Activated CD4-positive, alpha-beta T cell treated with anti-CD3 and anti-CD28 coated beads, Interleukin-2, amount 50 U/mL, for 1 hour (primary cell): ENCODE data around the gene PADI3.

Experiments used
- DNase-seq: peaks from one replicate; pipeline ENCODE4 v3.0.0-alpha.2; 2020

The PADI3 gene

GRCh38 chr1:17244821-17245740 lies 3.8 kb upstream of the PADI3 start:
- DNase-seq: no peak

GRCh38 chr1:17245816-17246325 lies 3.0 kb upstream of the PADI3 start:
- DNase-seq: no peak

GRCh38 chr1:17246971-17247370 lies 1.9 kb upstream of the PADI3 start:
- no peak for DNase-seq

- DNase-seq: no peak
Measured at GRCh38 chr1:17250601-17251000, 1.7 kb downstream of the PADI3 start.

GRCh38 chr1:17251246-17251645 lies 2.3 kb downstream of the PADI3 start:
- DNase-seq: no peak

- no peak for DNase-seq
Measured at GRCh38 chr1:17251701-17252376, 2.9 kb downstream of the PADI3 start.

GRCh38 chr1:17255336-17255735 lies 6.4 kb downstream of the PADI3 start:
- no peak for DNase-seq

GRCh38 chr1:17258116-17258757 lies 9.3 kb downstream of the PADI3 start:
- no peak for DNase-seq

GRCh38 chr1:17258758-17259130 lies 9.8 kb downstream of the PADI3 start:
- no peak for DNase-seq

GRCh38 chr1:17259233-17259873 lies 10.5 kb downstream of the PADI3 start:
- no peak for DNase-seq

GRCh38 chr1:17260264-17260663 lies 11.4 kb downstream of the PADI3 start:
- DNase-seq: no peak

GRCh38 chr1:17260738-17261137 lies 11.8 kb downstream of the PADI3 start:
- no peak for DNase-seq

- no peak for DNase-seq
Measured at GRCh38 chr1:17263936-17264335, 15.0 kb downstream of the PADI3 start.

- no peak for DNase-seq
Measured at GRCh38 chr1:17264470-17264869, 15.6 kb downstream of the PADI3 start.

GRCh38 chr1:17265162-17265561 lies 16.3 kb downstream of the PADI3 start:
- no peak for DNase-seq

GRCh38 chr1:17265950-17266349 lies 17.1 kb downstream of the PADI3 start:
- DNase-seq: no peak

GRCh38 chr1:17270891-17271765 lies 22.2 kb downstream of the PADI3 start:
- DNase-seq: no peak

GRCh38 chr1:17272066-17272465 lies 23.2 kb downstream of the PADI3 start:
- no peak for DNase-seq

GRCh38 chr1:17272646-17273045 lies 23.7 kb downstream of the PADI3 start:
- no peak for DNase-seq

- DNase-seq: no peak
Measured at GRCh38 chr1:17273096-17273495, 24.2 kb downstream of the PADI3 start.

GRCh38 chr1:17274186-17275170 lies 25.6 kb downstream of the PADI3 start:
- DNase-seq: peak; percentile 14
